Nephron progenitor cell (in vitro differentiated cells): ENCODE measurements around the gene MFAP3L.

Experiments used
- DNase-seq: peaks from one replicate; pipeline ENCODE4 v3.0.0; 2021
- H3K27ac Mint-ChIP-seq: 2 replicates; pipeline ENCODE4 v1.8.0; 2021; ENCODE audit warnings: mild to moderate bottlenecking, moderate library complexity, mixed read lengths
- H3K27me3 Mint-ChIP-seq: 2 replicates; pipeline ENCODE4 v1.8.0; 2021; ENCODE audit warnings: mild to moderate bottlenecking, low read depth, mixed read lengths; ENCODE audit not compliant: poor library complexity
- H3K36me3 Mint-ChIP-seq: 2 replicates; pipeline ENCODE4 v1.8.0; 2021; ENCODE audit warnings: low read depth, mixed read lengths
- H3K4me1 Mint-ChIP-seq: 2 replicates; pipeline ENCODE4 v1.8.0; 2021; ENCODE audit warnings: mixed read lengths
- H3K4me3 Mint-ChIP-seq: 2 replicates; pipeline ENCODE4 v1.8.0; 2021; ENCODE audit warnings: mild to moderate bottlenecking, moderate library complexity, mixed read lengths
- H3K9me3 Mint-ChIP-seq: 2 replicates; pipeline ENCODE4 v1.8.0; 2021; ENCODE audit warnings: mild to moderate bottlenecking, moderate library complexity, mixed read lengths
- CTCF ChIP-seq: fragments of 200-600 bp; sonication (generic); IDR thresholded peaks from 2 replicates; pipeline ENCODE4 v1.5.0; 2021; ENCODE audit warnings: antibody characterized with exemption

MFAP3L gene

GRCh38 chr4:169940460-169940859, 85.7 kb downstream of the MFAP3L start:
- H3K4me1 Mint-ChIP-seq, result no peaks in the 10 kb centered on the region
- no peak overlapping the region for H3K4me3 Mint-ChIP-seq
- H3K36me3 Mint-ChIP-seq, result no peaks in the 10 kb centered on the region
- H3K9me3 Mint-ChIP-seq, result peaks cover 33% of the 10 kb centered on the region
- H3K27me3 Mint-ChIP-seq, result peaks cover 5% of the 10 kb centered on the region
- no peak for DNase-seq
- H3K27ac Mint-ChIP-seq, result no peak overlapping the region
- TF ChIP-seq CTCF, result no peak
